ENCODE measurements around the gene LTBP2.

GRCh38 chr14:74531006-74531405, 81.0 kb downstream of the LTBP2 start:
- TF ChIP-seq ZNF564 (CRISPR knock-in tag; IDR thresholded peaks at IDR 0.05) (no peak), SIN3A (IDR thresholded peaks at IDR 0.05; ENCODE audit: borderline replicate concordance, low read depth, low read length) (no peak), ZNF530 (CRISPR knock-in tag; IDR thresholded peaks at IDR 0.05; ENCODE audit: low read depth) (no peak), NFATC3 (CRISPR knock-in tag; IDR thresholded peaks at IDR 0.05) (no peak), FOXM1 (CRISPR knock-in tag; IDR thresholded peaks at IDR 0.05) (no peak), BCLAF1 (IDR thresholded peaks at IDR 0.05) (no peak), SMC3 (IDR thresholded peaks at IDR 0.05; ENCODE audit: low read length) (no peak), JUN (CRISPR knock-in tag; IDR thresholded peaks at IDR 0.05) (no peak)

Data from HepG2 (cell line).